Lung (tissue), 12 donors: ENCODE results near the gene CAMK2D. TPM values are rescaled to one million over a fixed set of nuclear protein-coding genes. Genes with fewer than 3 reads are reported as not detected.

Experiments used
- ATAC-seq: fragments of 200-7000 bp; cut with Tn5 transposase; one replicate; pipeline ENCODE4 v1.9.1; 2020; ENCODE audit warnings: moderate number of reproducible peaks; ENCODE audit not compliant: insufficient read depth, low FRiP score
- DNase-seq, 3 donors: peaks; one replicate each; pipeline ENCODE4 v3.0.0-alpha.2; 2013 to 2017
- H3K27ac ChIP-seq, 2 donors: one replicate each; pipeline ENCODE4 v1.5.1; 2013; ENCODE audit warnings: mild to moderate bottlenecking in 2 of 2, moderate library complexity in 2 of 2, control low read depth in 1 of 2, inconsistent platforms in 1 of 2, low read depth in 1 of 2, low read length in 1 of 2
- H3K27me3 ChIP-seq, 3 donors: one replicate each; pipeline ENCODE4 v1.5.1; 2013; ENCODE audit warnings: low read length in 2 of 3; ENCODE audit not compliant: control insufficient read depth in 3 of 3, insufficient read depth in 3 of 3
- H3K36me3 ChIP-seq, 4 donors: one replicate each; pipeline ENCODE4 v1.5.1; 2013; ENCODE audit warnings: low read length in 4 of 4, mild to moderate bottlenecking in 1 of 4, moderate library complexity in 1 of 4; ENCODE audit not compliant: control insufficient read depth in 4 of 4, insufficient read depth in 4 of 4
- H3K4me1 ChIP-seq, 5 donors: one replicate each; pipeline ENCODE4 v1.5.1; 2013; ENCODE audit warnings: low read length in 5 of 5, mild to moderate bottlenecking in 2 of 5, moderate library complexity in 1 of 5; ENCODE audit not compliant: control insufficient read depth in 5 of 5, insufficient read depth in 5 of 5
- H3K4me3 ChIP-seq: one replicate; pipeline ENCODE4 v1.5.1; 2013; ENCODE audit warnings: mild to moderate bottlenecking, control low read depth, moderate library complexity
- H3K9ac ChIP-seq, 2 donors: one replicate each; pipeline ENCODE4 v1.5.1; 2013; ENCODE audit warnings: low read length in 2 of 2, control low read depth in 1 of 2; ENCODE audit not compliant: insufficient read depth in 1 of 2
- H3K9me3 ChIP-seq, 4 donors: one replicate each; pipeline ENCODE4 v1.5.1; 2013; ENCODE audit warnings: low read length in 3 of 4, mild to moderate bottlenecking in 1 of 4, moderate library complexity in 1 of 4; ENCODE audit not compliant: control insufficient read depth in 4 of 4, insufficient read depth in 3 of 4
- WGBS, 2 donors: extraction: QIAGEN DNeasy Blood & Tissue Kit; methylation state at CpG; one replicate each; pipeline ENCODE4 v1.1.7; 2013; 5-methylcytosine and 5-hydroxymethylcytosine counted together
- polyA plus RNA-seq, 2 donors: library from polyadenylated mRNA; stranded (reverse); fragments of 200-250 nt; gene quantifications; one replicate each; pipeline ENCODE4 v1.2.1, GENCODE V29; 2013
- total RNA-seq, 2 donors: library from RNA; depleted of rRNA in 1 of 2; stranded (reverse); fragments of >200 nt in 1 of 2; gene quantifications; one replicate each; pipeline ENCODE4 v1.2.1, GENCODE V29; 2014 to 2021
- TF ChIP-seq, protein P1 (sequence below): IDR thresholded peaks from 2 replicates; pipeline ENCODE4 v1.5.1; 2012; ENCODE audit warnings: mild to moderate bottlenecking; ENCODE audit errors: control extremely low read depth, extremely low read depth
- donor health status: control.
- donor health status: control.
- donor health status: Bipolar disorder and iron deficiency.
- donor health status: healthy.
- donor health status: DM: yes; HTN: yes; CAD: no.

The CAMK2D gene
- total and polyA plus RNA-seq, 4 donors, result 11.9 to 98.2 (median 36.6) TPM

DNA sequence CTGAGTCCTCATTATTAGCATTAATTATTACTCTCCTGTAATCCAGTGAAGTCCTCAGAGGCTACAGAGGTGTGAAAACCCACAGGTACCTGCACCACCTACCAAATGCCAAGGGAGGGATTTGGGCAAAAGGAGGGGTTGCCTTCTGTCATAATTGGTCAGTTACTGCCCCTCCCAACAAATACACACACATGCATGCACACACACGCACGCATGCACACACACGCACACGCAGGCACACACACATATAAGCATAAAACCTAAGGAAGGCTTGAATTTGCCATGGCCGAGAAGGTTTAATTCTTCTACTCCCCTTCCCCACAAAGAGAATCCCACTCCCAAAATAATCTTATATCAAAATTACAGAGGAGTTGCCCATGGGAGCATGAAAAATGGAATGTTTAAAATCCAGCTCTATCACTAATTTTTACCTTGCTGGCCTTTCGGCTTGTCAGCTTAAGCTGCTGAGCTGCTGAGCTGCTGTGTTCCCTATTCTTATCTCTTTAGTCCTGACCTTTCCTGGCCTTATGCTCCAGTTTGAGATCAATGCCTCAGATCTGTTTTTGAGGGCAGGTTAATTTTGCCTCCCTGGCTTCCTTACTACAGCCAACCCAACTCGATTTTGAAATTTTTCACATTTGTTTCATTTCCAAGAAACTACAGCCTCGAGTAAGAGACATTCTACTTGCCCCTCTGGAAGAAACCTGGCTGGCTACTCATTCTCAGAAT, 95.0 kb downstream of the CAMK2D start:
- no peaks in the 10 kb centered on the region for H3K27me3 ChIP-seq
- no peak overlapping the region for H3K4me3 ChIP-seq
- TF ChIP-seq, protein P1, sequence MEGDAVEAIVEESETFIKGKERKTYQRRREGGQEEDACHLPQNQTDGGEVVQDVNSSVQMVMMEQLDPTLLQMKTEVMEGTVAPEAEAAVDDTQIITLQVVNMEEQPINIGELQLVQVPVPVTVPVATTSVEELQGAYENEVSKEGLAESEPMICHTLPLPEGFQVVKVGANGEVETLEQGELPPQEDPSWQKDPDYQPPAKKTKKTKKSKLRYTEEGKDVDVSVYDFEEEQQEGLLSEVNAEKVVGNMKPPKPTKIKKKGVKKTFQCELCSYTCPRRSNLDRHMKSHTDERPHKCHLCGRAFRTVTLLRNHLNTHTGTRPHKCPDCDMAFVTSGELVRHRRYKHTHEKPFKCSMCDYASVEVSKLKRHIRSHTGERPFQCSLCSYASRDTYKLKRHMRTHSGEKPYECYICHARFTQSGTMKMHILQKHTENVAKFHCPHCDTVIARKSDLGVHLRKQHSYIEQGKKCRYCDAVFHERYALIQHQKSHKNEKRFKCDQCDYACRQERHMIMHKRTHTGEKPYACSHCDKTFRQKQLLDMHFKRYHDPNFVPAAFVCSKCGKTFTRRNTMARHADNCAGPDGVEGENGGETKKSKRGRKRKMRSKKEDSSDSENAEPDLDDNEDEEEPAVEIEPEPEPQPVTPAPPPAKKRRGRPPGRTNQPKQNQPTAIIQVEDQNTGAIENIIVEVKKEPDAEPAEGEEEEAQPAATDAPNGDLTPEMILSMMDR, result no peak
- H3K27ac ChIP-seq, result peak overlapping the region in 1 of 2 donors; percentile 68
- WGBS, 2 donors, result 75 to 81% methylated on average over 8 of the region's 8 CpGs
- no peaks in the 10 kb centered on the region for H3K9me3 ChIP-seq
- H3K9ac ChIP-seq, result no peak overlapping the region
- DNase-seq (no peak), ATAC-seq (no peak)
- peaks cover 0 to 25% (median 4%) of the 10 kb centered on the region in 5 donors for H3K4me1 ChIP-seq
- H3K36me3 ChIP-seq, result peaks cover 0 to 2% (median 1%) of the 10 kb centered on the region in 4 donors

DNA sequence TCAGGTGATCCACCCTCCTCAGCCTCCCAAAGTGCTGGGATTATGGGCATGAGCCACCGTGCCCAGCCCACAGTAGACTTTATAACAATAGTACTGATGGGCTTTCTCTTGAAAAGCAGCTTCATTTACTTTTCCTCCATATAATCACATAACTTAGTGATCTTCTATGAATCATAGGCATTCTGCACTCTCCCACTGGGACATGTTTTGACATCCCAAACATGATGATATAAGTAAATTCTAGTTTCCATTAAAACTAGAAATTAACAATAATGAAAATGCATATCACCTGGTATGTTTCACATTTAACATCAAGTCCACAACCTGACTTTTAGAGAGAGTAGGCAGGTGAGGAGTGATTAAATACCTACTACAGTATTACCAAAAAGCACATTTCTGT, 96.5 kb downstream of the CAMK2D start:
- no peak for ATAC-seq
- Histone ChIP-seq H3K4me1 (peaks cover 0 to 21% (median 4%) of the 10 kb centered on the region in 5 donors), H3K4me3 (no peak overlapping the region), H3K27ac (peak overlapping the region in 1 of 2 donors; percentile 2), H3K36me3 (peaks cover 0 to 2% (median 0%) of the 10 kb centered on the region in 4 donors), H3K9me3 (no peaks in the 10 kb centered on the region), H3K27me3 (no peaks in the 10 kb centered on the region), H3K9ac (no peak overlapping the region)
- WGBS, 2 donors, result 95 to 96% methylated on average over 1 of the region's 1 CpG
- no peak for DNase-seq
- TF ChIP-seq, protein P1, result no peak

DNA sequence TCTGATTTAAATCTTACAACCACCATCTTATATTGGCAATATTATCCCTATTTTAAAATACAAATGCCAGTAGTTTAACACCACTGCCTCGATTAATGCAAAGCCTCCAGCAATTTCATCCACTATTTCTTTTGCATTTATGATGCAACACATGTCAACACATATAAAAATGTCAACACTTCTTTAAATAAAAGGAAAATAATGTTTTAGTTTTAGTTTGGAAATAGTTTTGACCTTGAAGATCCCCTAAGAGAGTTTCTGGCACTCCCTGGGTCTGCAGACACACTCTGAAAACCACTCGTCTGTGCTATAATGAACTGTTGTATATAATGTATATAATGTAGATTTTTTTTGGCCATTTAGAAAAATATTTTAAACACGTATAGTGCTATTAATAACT, 99.0 kb downstream of the CAMK2D start:
- no peak overlapping the region for H3K9ac ChIP-seq
- WGBS, 2 donors, result 80 to 90% methylated on average over 3 of the region's 3 CpGs
- no peaks in the 10 kb centered on the region for H3K27me3 ChIP-seq
- peak in 2 of 3 donors; percentile 55 to 63 for DNase-seq
- H3K36me3 ChIP-seq, result peaks cover 0 to 2% (median 0%) of the 10 kb centered on the region in 4 donors
- peaks cover 0 to 18% (median 4%) of the 10 kb centered on the region in 5 donors for H3K4me1 ChIP-seq
- TF ChIP-seq, protein P1, result no peak
- no peaks in the 10 kb centered on the region for H3K9me3 ChIP-seq
- H3K27ac ChIP-seq, result no peak overlapping the region
- H3K4me3 ChIP-seq, result no peak overlapping the region
- ATAC-seq, result no peak
